Suppressor macrophage treated with lipopolysaccharide for 1 hour (primary cell): ENCODE data around the gene ADAT2.
A peak's percentile ranks its signal among the peaks of the same experiment; 100 is the strongest.

ENCODE experiments used
- DNase-seq, 3 donors: peaks; one replicate each; pipeline ENCODE4 v3.0.0-alpha.2; 2020 to 2022

ADAT2 gene

DNA sequence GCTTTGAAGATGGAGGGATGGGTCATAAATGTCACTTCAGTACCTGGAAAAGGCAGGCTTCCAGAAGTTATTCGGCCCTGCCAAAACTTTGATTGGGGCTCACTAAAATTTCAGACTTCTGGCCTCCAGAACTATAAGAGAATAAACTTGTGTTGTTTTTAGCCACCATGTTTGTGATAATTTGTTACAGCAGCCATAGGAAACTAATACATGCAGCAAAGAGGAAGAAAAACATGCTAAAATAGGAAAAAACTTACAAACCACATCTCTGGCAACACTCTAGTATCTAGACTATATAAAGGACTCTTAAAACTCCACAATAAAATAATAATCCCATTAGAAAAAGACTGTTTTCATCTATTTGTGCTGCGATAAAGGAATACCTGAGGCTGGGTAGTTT is 9.5 kb downstream of the ADAT2 start:
- no peak for DNase-seq

GRCh38 chr6:143432588-143432987 is 17.9 kb downstream of the ADAT2 start:
- DNase-seq = no peak

- DNase-seq = no peak
These were observed 19.3 kb downstream of the ADAT2 start for GRCh38 chr6:143431226-143431625.

- DNase-seq = no peak
These were observed 20.5 kb downstream of the ADAT2 start for GRCh38 chr6:143429970-143430369.

GRCh38 chr6:143427109-143427817 is 23.2 kb downstream of the ADAT2 start:
- peak; percentile 70 to 84 (median 73) for DNase-seq

GRCh38 chr6:143426026-143426425 is 24.5 kb downstream of the ADAT2 start:
- DNase-seq = no peak

- DNase-seq = no peak
These were observed 31.0 kb downstream of the ADAT2 start for GRCh38 chr6:143419526-143419925.

- DNase-seq = no peak
These were observed 35.7 kb downstream of the ADAT2 start for GRCh38 chr6:143414769-143415168.

DNA sequence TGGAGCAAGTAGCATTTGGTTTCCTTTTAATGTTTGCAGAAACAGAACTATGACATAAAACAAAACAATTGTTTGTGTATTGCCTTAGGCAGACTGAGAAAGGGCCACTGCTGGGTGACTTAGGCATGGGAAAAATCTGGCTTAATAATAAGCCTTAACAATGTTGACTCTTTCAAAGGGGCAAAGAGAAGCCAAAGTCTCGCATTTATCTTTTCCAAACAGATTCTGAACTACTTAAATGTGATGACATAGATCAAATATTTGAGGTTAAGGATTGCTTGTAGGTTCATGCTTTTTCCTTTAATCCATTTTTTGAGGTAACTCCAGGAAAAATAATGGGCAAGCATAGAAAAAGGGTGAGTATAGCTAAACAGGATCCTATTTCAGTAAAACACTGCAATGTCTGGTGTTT is 39.6 kb downstream of the ADAT2 start:
- no peak for DNase-seq

DNA sequence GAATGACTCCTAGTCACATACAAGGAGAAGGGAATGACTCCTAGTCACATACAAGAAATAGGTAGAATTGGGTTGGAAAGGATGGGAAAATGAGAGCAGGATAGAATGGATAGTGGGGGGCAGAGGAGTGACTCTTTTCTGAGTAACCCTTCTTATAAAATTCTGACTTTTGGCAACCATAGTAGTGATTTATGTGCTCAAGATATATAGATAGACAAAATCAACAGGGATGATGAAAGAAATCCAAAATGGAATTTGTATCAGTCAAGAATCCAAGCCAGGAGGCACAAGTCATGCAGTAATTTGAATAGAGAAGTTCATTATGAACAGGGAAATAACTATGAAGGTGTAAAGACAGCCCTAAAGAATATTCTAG is 41.7 kb downstream of the ADAT2 start:
- no peak for DNase-seq

DNA sequence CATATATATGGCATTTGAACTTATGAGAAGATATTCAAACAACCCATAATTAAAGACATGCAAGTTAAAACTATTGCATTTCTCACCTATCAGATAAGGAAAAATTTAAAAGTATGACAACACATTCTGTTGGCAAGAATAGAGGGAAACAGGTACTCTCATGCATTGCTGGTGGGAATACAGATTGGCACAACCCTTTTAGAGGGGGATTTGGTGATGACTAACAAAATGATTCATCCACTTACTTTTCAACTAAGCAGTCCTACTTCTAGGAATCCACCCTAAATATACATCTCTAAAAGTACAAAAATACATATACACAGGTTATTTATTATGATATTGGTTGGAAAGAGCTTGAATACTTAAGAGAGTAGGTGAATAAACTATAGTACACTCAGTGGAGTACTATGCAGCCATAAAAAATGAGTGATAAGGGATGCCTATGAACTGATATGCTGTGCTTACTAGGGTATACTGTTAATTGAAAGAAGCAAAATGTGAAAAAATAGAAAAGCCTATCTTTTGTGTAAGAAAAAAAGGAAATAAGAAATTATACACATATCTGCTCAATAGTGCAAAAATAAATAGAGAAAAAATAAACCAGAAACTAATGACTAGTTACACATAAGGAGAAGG is 42.2 kb downstream of the ADAT2 start:
- DNase-seq = no peak

DNA sequence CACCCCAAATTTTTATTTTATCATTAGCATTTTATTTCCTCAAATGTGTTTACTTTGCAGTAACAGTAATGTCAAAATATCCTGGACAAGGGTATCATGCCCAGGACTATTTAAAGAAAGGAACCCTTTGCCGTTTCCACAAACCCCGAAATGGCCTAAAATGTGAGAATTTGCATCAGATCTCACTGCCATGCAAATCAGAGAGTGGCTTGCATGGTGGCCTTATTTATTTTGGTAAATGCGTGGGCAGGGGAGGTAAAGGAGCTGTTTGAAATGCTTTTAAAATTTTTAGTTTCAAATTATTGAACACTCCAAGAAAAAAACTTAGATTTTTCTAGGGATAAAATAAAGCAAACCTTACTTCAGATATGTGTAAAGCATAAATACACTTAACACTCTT is 43.8 kb downstream of the ADAT2 start:
- no peak for DNase-seq

GRCh38 chr6:143405373-143406154 is 44.9 kb downstream of the ADAT2 start:
- DNase-seq = no peak

DNA sequence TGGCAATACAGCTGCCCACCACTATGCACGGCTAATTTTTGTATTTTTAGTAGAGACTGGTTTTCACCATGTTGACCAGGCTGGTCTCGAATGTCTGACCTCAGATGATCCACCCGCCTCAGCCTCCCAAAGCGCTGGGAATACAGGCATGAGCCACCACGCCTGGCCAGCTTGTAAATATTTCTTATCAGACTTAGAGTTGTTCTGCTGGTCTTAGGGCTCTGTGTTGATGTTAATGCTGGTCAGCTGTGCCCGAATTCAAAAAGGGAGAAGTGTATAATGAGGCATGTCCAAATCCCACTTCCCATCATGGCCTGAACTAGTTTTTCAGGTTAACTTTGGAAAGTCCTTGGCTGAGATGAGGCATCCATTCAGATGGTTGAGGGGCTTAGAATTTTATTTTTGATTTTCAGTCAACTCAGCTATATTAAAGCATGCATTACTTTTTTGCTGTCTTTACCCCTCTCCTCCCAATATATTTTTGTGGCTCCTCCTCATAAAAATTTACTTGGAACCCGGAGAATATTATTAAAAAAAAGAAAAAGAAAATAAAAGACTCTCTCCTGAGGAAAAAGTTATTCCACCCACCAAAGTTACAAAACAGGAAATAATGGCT is 47.7 kb downstream of the ADAT2 start:
- DNase-seq = no peak

GRCh38 chr6:143401636-143402370 is 48.7 kb downstream of the ADAT2 start:
- DNase-seq = no peak

DNA sequence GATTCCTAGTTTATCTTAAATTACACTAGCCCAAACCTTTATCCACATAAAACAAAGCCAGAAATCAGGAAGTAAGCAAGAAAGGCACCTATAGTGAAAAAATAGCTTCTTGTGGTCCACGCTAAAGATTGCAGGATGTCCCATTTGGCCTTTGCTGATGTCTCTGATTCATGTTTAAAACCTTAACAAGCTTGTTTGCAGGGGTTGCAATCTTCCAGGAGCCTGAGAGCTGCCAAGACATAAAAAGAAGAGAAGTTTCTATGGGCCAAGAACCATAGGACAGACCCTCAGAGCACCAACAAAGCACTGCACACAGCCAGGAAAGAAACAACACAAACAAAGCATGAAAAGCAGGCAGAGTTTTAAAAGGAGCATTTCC is 49.4 kb downstream of the ADAT2 start:
- no peak for DNase-seq

GRCh38 chr6:143400258-143401067 is 50.0 kb downstream of the ADAT2 start:
- DNase-seq = peak; percentile 80 to 89 (median 84)

- DNase-seq = no peak
These were observed 50.7 kb downstream of the ADAT2 start for GRCh38 chr6:143399775-143400174.

- no peak for DNase-seq
These were observed 51.3 kb downstream of the ADAT2 start for GRCh38 chr6:143399176-143399575.

DNA sequence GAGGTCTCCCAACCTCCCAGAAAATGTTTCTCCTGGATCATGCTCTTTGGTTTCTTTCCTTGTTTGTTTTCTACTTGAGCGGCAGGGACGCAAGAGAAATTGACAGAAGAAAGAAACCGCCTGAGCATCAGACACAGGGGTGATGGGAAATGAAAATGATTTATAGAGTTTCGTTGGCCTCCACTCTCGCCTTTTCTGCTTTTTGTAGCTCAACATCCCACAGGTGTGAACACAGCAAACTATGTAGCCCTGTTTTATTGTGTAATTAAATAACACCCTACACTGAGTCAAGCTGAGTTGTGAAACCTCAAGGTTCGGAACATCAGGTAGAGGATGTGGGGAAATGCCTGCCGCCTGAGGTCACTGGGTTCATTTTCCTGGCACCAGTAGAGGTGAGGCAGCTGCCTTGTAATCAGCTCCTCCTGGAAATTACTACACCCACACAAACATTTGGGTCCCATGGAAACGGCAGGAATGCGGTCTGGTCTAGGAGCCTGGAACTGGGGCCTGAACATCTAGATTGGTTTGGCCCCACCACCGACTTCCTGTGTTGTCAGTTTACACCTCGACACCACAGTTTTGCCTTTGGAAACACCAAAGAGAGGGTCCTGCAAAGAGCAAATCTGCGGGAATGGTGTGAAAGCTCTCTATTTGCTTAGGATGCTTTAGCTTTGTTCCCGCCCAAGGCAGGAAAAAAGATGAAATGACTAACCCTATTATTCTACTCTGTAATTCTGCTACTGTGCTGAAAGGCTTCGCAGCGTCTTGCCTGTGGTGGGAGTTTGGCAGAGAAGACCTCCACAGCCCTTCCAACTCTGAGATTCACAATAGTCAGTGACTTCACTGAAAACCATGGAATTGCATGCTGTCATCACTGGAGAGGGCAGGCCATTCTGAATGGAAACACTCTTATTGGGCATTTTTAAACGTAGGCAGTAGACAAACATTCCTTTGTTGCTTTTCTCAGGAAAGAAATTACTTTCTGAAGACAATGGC is 53.0 kb downstream of the ADAT2 start:
- no peak for DNase-seq
